Measurements from ENCODE around the gene ANKH.

Gene ANKH

GRCh38 chr5:14777932-14778791 lies 93.4 kb downstream of the ANKH start:
- no peak for DNase-seq
- Histone ChIP-seq H3K27ac (peak overlapping the region in 1 of 2 donors; percentile 11), H3K9me3 (no peaks in the 10 kb centered on the region), H3K4me3 (no peak overlapping the region), H3K4me1 (peaks cover 0 to 54% (median 19%) of the 10 kb centered on the region in 4 donors), H3K36me3 (no peaks in the 10 kb centered on the region), H3K27me3 (no peaks in the 10 kb centered on the region)
- no peak for TF ChIP-seq CTCF (IDR thresholded peaks at IDR 0.05)
- intact Hi-C loops (cut with DNase I; ENCODE audit: low total_unique reads), result no loop called here

GRCh38 chr5:14777187-14777586 lies 94.4 kb downstream of the ANKH start:
- H3K4me1 ChIP-seq, result peaks cover 0 to 54% (median 19%) of the 10 kb centered on the region in 4 donors
- no peak for TF ChIP-seq CTCF (IDR thresholded peaks at IDR 0.05)
- intact Hi-C loops (cut with DNase I; ENCODE audit: low total_unique reads), result no loop called here
- no peak overlapping the region for H3K4me3 ChIP-seq
- H3K27me3 ChIP-seq, result no peaks in the 10 kb centered on the region
- peak overlapping the region in 1 of 2 donors; percentile 11 for H3K27ac ChIP-seq
- no peaks in the 10 kb centered on the region for H3K36me3 ChIP-seq
- no peak for DNase-seq
- H3K9me3 ChIP-seq, result no peaks in the 10 kb centered on the region

- DNase-seq, result no peak
- Histone ChIP-seq H3K27ac (no peak overlapping the region), H3K4me1 (peaks cover 0 to 50% (median 18%) of the 10 kb centered on the region in 4 donors), H3K4me3 (no peak overlapping the region), H3K9me3 (no peaks in the 10 kb centered on the region), H3K36me3 (no peaks in the 10 kb centered on the region), H3K27me3 (no peaks in the 10 kb centered on the region)
- no peak for TF ChIP-seq CTCF (IDR thresholded peaks at IDR 0.05)
- intact Hi-C loops (cut with DNase I; ENCODE audit: low total_unique reads), result no loop called here
Observed at GRCh38 chr5:14776602-14777001, 95.0 kb downstream of the ANKH start.

GRCh38 chr5:14775857-14776256 lies 95.7 kb downstream of the ANKH start:
- DNase-seq, result peak in 1 of 2 donors; percentile 24
- no peaks in the 10 kb centered on the region for H3K36me3 ChIP-seq
- intact Hi-C loops (cut with DNase I; ENCODE audit: low total_unique reads), result no loop called here

GRCh38 chr5:14773588-14773987 lies 98.0 kb downstream of the ANKH start:
- no peak for DNase-seq
- intact Hi-C loops (cut with DNase I; ENCODE audit: low total_unique reads), result no loop called here
- H3K27ac ChIP-seq, result no peak overlapping the region
- peaks cover 0 to 36% (median 6%) of the 10 kb centered on the region in 4 donors for H3K4me1 ChIP-seq
- H3K27me3 ChIP-seq, result no peaks in the 10 kb centered on the region
- peaks cover 0 to 6% (median 4%) of the 10 kb centered on the region in 3 donors for H3K36me3 ChIP-seq
- no peak overlapping the region for H3K4me3 ChIP-seq
- no peak for TF ChIP-seq CTCF (IDR thresholded peaks at IDR 0.05)
- H3K9me3 ChIP-seq, result no peaks in the 10 kb centered on the region

More at GRCh38 chr5:14775857-14776256, 95.7 kb downstream of the ANKH start:
- Histone ChIP-seq H3K4me3 (no peak overlapping the region), H3K27ac (peak overlapping the region in 1 of 2 donors; percentile 18), H3K27me3 (no peaks in the 10 kb centered on the region), H3K9me3 (no peaks in the 10 kb centered on the region), H3K4me1 (peaks cover 0 to 50% (median 13%) of the 10 kb centered on the region in 4 donors)
- no peak for TF ChIP-seq CTCF (IDR thresholded peaks at IDR 0.05)
